Thoracic aorta (tissue), 2 donors: ENCODE measurements around the gene NAGA. TPM values are rescaled to one million over a fixed set of nuclear protein-coding genes. Genes with fewer than 3 reads are reported as not detected.

Experiments used
- ATAC-seq: fragments of 150-250 bp; one replicate; pipeline ENCODE4 v1.8.0; 2017; ENCODE audit warnings: low read depth; ENCODE audit not compliant: insufficient number of reproducible peaks, low FRiP score
- DNase-seq: peaks from one replicate; pipeline ENCODE4 v3.0.0-alpha.2; 2020; ENCODE audit warnings: low spot score
- H3K27ac ChIP-seq, 2 donors: fragments of 200-600 bp; sonication (generic); 1 replicate in 1 of 2; 2 replicates in 1 of 2; pipeline ENCODE4 v1.5.1; 2016; ENCODE audit warnings: mild to moderate bottlenecking in 2 of 2, moderate library complexity in 2 of 2
- H3K27me3 ChIP-seq: fragments of 200-600 bp; sonication (generic); replicated peaks from 2 replicates; pipeline ENCODE4 v1.6.0; 2016; ENCODE audit warnings: mild to moderate bottlenecking; ENCODE audit not compliant: insufficient read depth
- H3K36me3 ChIP-seq: fragments of 200-600 bp; sonication (generic); one replicate; pipeline ENCODE4 v1.5.1; 2016
- H3K4me1 ChIP-seq, 2 donors: fragments of 200-600 bp; sonication (generic); 1 replicate in 1 of 2; 2 replicates in 1 of 2; pipeline versions ENCODE4 v1.5.1 to v1.6.0; 2016; ENCODE audit warnings: low read depth in 2 of 2, mild to moderate bottlenecking in 1 of 2; ENCODE audit not compliant: control insufficient read depth in 1 of 2
- H3K4me3 ChIP-seq: fragments of 200-600 bp; sonication (generic); 2 replicates; pipeline ENCODE4 v1.5.1; 2016; ENCODE audit warnings: mild to moderate bottlenecking
- H3K9me3 ChIP-seq: fragments of 200-600 bp; sonication (generic); 2 replicates; pipeline ENCODE4 v1.5.1; 2016
- CTCF ChIP-seq: fragments of 200-600 bp; sonication (generic); IDR thresholded peaks from one replicate; pipeline ENCODE4 v1.5.1; 2019; ENCODE audit warnings: antibody characterized with exemption
- total RNA-seq, 2 donors: library from RNA; depleted of rRNA; stranded (reverse); fragments of >200 nt; gene quantifications; one replicate each; pipeline versions ENCODE4 v1.1.0 to v1.2.3, GENCODE V29; 2016

The NAGA gene
- total RNA-seq, 2 donors from 2014 or later: 41.7 to 52.7 TPM

- Histone ChIP-seq H3K4me1 (peaks cover 0 to 6% of the 10 kb centered on the region in 2 donors), H3K27me3 (no peaks in the 10 kb centered on the region), H3K4me3 (no peak overlapping the region), H3K27ac (no peak overlapping the region), H3K36me3 (peaks cover 40% of the 10 kb centered on the region), H3K9me3 (no peaks in the 10 kb centered on the region)
- no peak for TF ChIP-seq CTCF
- no peak for ATAC-seq
- no peak for DNase-seq
Measured at GRCh38 chr22:42064629-42065028, 6.0 kb downstream of the NAGA start.

GRCh38 chr22:42062506-42063170 lies 8.0 kb downstream of the NAGA start:
- Histone ChIP-seq H3K4me3 (no peak overlapping the region), H3K27me3 (no peaks in the 10 kb centered on the region), H3K36me3 (peaks cover 40% of the 10 kb centered on the region), H3K9me3 (no peaks in the 10 kb centered on the region), H3K27ac (no peak overlapping the region), H3K4me1 (no peaks in the 10 kb centered on the region)
- no peak for TF ChIP-seq CTCF
- ATAC-seq: no peak
- DNase-seq: no peak

GRCh38 chr22:42061041-42061440 lies 9.6 kb downstream of the NAGA start:
- ATAC-seq (no peak), DNase-seq (no peak)
- Histone ChIP-seq H3K4me1 (no peaks in the 10 kb centered on the region), H3K9me3 (peaks cover 7% of the 10 kb centered on the region), H3K4me3 (no peak overlapping the region), H3K27me3 (no peaks in the 10 kb centered on the region), H3K36me3 (peaks cover 27% of the 10 kb centered on the region), H3K27ac (no peak overlapping the region)
- no peak for TF ChIP-seq CTCF

GRCh38 chr22:42060489-42060888 lies 10.1 kb downstream of the NAGA start:
- no peak for TF ChIP-seq CTCF
- ATAC-seq: no peak
- Histone ChIP-seq H3K27ac (no peak overlapping the region), H3K9me3 (peaks cover 7% of the 10 kb centered on the region), H3K36me3 (peaks cover 25% of the 10 kb centered on the region), H3K27me3 (no peaks in the 10 kb centered on the region), H3K4me3 (no peak overlapping the region), H3K4me1 (no peaks in the 10 kb centered on the region)
- DNase-seq: no peak

- TF ChIP-seq CTCF: no peak
- Histone ChIP-seq H3K27ac (no peak overlapping the region), H3K4me3 (no peak overlapping the region), H3K9me3 (peaks cover 7% of the 10 kb centered on the region), H3K27me3 (no peaks in the 10 kb centered on the region), H3K4me1 (no peaks in the 10 kb centered on the region), H3K36me3 (peaks cover 15% of the 10 kb centered on the region)
- no peak for ATAC-seq
- no peak for DNase-seq
Measured at GRCh38 chr22:42056757-42057511, 13.7 kb downstream of the NAGA start.
